ENCODE data around the gene ASCL1. TPM values are rescaled to one million over a fixed set of nuclear protein-coding genes. Genes with fewer than 3 reads are reported as not detected.

The ASCL1 gene
- total RNA-seq, 4 donors from 2014 or later = 0.15 to 0.54 TPM; not detected in 2

DNA sequence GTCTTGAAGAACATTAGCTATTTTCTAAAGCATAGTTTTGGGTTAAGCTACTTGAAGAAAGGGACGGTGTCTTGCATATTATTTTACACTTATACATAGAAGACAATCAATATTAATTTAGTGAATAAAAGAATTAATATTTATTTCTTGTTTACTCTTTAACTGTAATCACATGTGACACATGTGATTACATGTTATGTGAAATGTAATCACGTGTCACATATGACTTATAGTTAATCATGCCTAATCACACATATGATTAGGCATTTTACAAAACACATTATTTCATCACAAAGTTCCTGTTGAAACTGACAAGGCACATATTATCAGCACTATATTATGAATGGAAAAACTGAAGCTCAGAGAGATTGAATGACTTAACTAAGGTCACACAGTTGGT is 45.2 kb upstream of the ASCL1 start:
- ATAC-seq = no peak

DNA sequence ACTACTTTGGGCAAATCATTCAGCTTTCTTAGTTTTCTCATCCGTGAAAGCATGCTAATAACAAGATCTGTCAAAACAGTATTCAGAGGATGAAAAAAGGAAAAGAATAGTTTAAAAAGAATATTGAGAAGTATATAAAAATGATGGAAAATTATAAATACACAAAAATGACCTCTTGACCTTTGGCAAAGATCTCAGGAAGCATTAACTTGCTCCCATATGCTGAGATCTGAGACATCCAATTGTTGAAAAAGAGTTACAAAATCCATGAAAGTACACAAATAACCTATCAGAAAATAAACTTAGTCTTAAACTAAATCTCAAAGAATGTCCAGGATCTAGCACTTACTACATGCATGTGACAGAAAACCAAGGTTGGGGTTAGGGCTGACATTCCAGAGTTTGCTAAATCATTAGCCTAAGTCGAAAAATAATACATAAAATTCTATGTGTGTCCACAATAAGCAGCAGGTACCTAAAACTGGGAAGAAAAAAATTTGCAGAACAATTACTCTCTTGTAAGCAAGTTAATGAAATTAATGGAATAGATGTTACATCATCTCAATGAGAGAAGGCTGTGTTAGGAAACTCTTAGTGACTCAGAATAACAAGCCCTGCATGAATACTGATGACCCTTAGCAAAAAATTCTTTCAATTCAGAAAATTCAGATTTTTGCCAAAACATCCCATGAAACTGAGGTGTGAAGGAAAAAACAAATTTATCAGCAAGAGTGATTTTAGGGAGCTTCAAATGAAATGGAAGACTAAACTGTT is 43.8 kb upstream of the ASCL1 start:
- TF ChIP-seq, protein P1, sequence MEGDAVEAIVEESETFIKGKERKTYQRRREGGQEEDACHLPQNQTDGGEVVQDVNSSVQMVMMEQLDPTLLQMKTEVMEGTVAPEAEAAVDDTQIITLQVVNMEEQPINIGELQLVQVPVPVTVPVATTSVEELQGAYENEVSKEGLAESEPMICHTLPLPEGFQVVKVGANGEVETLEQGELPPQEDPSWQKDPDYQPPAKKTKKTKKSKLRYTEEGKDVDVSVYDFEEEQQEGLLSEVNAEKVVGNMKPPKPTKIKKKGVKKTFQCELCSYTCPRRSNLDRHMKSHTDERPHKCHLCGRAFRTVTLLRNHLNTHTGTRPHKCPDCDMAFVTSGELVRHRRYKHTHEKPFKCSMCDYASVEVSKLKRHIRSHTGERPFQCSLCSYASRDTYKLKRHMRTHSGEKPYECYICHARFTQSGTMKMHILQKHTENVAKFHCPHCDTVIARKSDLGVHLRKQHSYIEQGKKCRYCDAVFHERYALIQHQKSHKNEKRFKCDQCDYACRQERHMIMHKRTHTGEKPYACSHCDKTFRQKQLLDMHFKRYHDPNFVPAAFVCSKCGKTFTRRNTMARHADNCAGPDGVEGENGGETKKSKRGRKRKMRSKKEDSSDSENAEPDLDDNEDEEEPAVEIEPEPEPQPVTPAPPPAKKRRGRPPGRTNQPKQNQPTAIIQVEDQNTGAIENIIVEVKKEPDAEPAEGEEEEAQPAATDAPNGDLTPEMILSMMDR (IDR thresholded peaks at IDR 0.05) = no peak
- TF ChIP-seq EP300 (IDR thresholded peaks at IDR 0.05) (no peak), POLR2A (IDR thresholded peaks at IDR 0.05) (no peak), POLR2AphosphoS5 (IDR thresholded peaks at IDR 0.05) (no peak)
- no peak overlapping the region for H3K4me3 ChIP-seq
- no peaks in the 10 kb centered on the region for H3K4me1 ChIP-seq
- no peak for ATAC-seq
- H3K36me3 ChIP-seq = no peaks in the 10 kb centered on the region
- no peaks in the 10 kb centered on the region for H3K9me3 ChIP-seq
- WGBS, 2 donors (ENCODE audit: low coverage in 1 of 2) = 40 to 67% methylated on average over 1 to 2 of the region's 2 CpGs
- H3K27me3 ChIP-seq = peaks cover 33% of the 10 kb centered on the region
- no peak overlapping the region for H3K27ac ChIP-seq

More for the DNA sequence above, 45.2 kb upstream of the ASCL1 start:
- Histone ChIP-seq H3K4me1 (no peaks in the 10 kb centered on the region), H3K36me3 (no peaks in the 10 kb centered on the region), H3K27ac (no peak overlapping the region), H3K27me3 (peaks cover 20% of the 10 kb centered on the region), H3K4me3 (no peak overlapping the region), H3K9me3 (no peaks in the 10 kb centered on the region)
- TF ChIP-seq, protein P1 (IDR thresholded peaks at IDR 0.05) = no peak
- TF ChIP-seq EP300 (IDR thresholded peaks at IDR 0.05) (no peak), POLR2A (IDR thresholded peaks at IDR 0.05) (no peak), POLR2AphosphoS5 (IDR thresholded peaks at IDR 0.05) (no peak)
- WGBS, 2 donors (ENCODE audit: low coverage in 1 of 2) = 79 to 90% methylated on average over 2 of the region's 2 CpGs

DNA sequence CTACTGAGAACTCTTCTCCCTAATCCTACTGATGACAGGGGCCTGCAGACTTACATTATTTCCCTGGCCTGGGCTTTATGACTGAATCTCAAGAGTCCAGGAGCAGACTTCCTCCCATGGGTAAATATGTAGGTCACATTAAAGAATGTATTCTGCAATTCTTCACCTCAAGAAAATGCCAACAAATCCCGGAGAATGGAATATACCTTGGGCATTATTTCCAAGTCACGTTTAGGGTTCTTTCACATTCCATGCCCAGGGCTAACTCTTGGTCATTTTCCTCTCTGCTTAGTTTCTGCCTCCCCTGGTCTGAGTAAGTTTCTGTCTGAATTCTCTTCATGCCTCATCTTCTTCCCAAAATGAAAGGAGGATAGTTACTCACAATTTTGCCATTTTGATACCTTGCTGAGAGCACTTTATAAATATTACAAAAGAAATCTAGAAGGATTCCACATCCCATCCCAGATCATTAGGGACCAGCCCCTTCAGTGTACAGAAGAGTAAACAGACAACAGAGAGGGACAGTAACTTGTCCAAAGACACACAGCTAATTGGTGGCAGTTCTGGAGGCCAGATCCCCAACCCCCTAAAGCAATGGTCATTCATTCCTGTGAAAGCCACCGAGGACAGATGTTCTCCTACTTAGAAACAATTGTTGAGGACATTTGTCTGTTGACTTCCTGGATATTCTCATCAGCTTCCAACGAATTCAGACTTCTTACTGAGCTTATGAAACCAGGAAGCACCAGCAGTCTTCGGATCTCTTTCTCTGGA is 41.0 kb upstream of the ASCL1 start:
- ATAC-seq = no peak
- TF ChIP-seq POLR2A (IDR thresholded peaks at IDR 0.05) (no peak), POLR2AphosphoS5 (IDR thresholded peaks at IDR 0.05) (no peak), EP300 (IDR thresholded peaks at IDR 0.05) (no peak)
- TF ChIP-seq, protein P1 (IDR thresholded peaks at IDR 0.05) = no peak
- H3K27ac ChIP-seq = no peak overlapping the region
- H3K4me3 ChIP-seq = no peak overlapping the region
- H3K36me3 ChIP-seq = no peaks in the 10 kb centered on the region
- peaks cover 33% of the 10 kb centered on the region for H3K27me3 ChIP-seq
- 65 to 80% methylated on average over 2 to 3 of the region's 5 CpGs for WGBS, 2 donors (ENCODE audit: low coverage in 1 of 2)
- H3K9me3 ChIP-seq = no peaks in the 10 kb centered on the region
- no peaks in the 10 kb centered on the region for H3K4me1 ChIP-seq

DNA sequence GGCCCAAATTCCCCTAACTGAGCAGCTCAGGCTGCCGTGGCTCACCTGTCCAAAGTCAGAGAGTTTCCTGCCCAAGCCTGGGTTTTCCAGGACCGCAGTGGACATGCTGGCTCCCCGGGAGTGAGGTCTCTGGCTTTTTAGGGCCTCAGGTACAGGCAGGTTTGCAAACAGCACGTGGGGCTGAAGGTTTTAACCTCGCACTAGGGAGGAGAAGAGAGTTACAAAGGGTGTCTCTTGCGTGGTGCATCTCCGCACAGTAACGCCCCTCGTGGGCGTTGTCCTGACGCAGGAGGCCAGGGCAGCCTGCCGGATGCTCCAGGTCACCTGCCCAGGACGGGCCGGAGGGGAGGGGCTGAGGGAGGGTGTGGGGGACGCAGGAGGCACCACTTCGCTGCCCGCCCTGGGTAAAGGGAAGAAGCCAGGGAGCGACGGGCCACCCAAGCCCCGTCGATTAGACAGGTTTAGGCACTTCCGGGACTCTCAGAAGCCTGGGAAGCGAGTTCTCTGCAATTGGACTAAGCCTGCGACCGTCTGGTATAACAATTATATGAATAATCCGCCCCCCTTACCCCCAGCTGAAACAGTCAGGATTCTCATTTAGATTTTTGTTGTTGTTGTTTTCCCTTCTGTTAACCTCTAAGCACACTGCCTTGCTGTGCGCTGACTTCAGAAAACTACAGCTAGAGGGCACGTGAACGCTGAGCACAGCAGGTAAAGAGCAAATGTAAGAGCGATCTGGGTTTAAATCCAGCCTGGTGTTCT is 40.3 kb upstream of the ASCL1 start, which contains the start of gene PAH:
Gene PAH, minus strand, starts transcription at position 219 of the 762 bp plus-strand sequence. Its CDS starts 114 bp downstream, at position 105.
- no peak for ATAC-seq

DNA sequence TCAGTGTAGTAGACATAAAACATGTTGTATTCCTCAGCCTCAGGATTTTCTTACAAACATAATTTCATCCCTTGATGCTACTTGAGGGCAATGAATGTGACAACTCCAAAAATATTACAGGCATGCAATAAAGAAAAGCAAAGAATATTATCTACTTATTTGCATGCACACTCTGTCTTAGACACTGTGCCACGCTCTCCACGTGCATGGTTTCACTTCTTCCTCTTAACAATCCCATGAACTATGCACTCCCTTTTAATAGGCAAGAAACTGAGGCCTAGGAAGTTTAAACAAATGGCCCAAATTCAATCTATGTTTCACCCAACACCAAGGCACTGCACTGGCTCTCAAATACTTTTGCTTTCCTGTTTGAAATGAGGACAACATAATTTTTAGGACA is 38.6 kb upstream of the ASCL1 start:
- TF ChIP-seq, protein P1 (IDR thresholded peaks at IDR 0.05) = no peak
- no peak for TF ChIP-seq POLR2A (IDR thresholded peaks at IDR 0.05)
- TF ChIP-seq POLR2AphosphoS5 (IDR thresholded peaks at IDR 0.05) = no peak
- TF ChIP-seq EP300 (IDR thresholded peaks at IDR 0.05) = no peak
- Histone ChIP-seq H3K27me3 (peaks cover 33% of the 10 kb centered on the region), H3K27ac (no peak overlapping the region), H3K36me3 (no peaks in the 10 kb centered on the region), H3K4me3 (no peak overlapping the region), H3K9me3 (no peaks in the 10 kb centered on the region), H3K4me1 (no peaks in the 10 kb centered on the region)
- 40 to 56% methylated on average over 2 of the region's 2 CpGs for WGBS, 2 donors (ENCODE audit: low coverage in 1 of 2)
- ATAC-seq = no peak

More for the DNA sequence above, 40.3 kb upstream of the ASCL1 start, which contains the start of gene PAH:
- Histone ChIP-seq H3K4me3 (peak within 1 kb of the TSS in 1 of 2 donors; percentile 38), H3K9me3 (no peaks in the 10 kb centered on the region), H3K27me3 (peaks cover 33% of the 10 kb centered on the region), H3K27ac (no peak within 1 kb of the TSS), H3K4me1 (no peaks in the 10 kb centered on the region), H3K36me3 (no peaks in the 10 kb centered on the region)
- 3% methylated on average over 7 to 20 of the region's 30 CpGs for WGBS, 2 donors (ENCODE audit: low coverage in 1 of 2)
- TF ChIP-seq EP300 (IDR thresholded peaks at IDR 0.05) (no peak), POLR2AphosphoS5 (IDR thresholded peaks at IDR 0.05) (no peak), POLR2A (IDR thresholded peaks at IDR 0.05) (no peak)

Measured in gastroesophageal sphincter (tissue), 4 donors.